GM18861 (cell line): ENCODE results near the gene RILPL1.
"Not testable (repeated sequence)": the region's sequence is repeated elsewhere in the genome, so short reads cannot be mapped to it uniquely, and the experiment has no call there.

Source experiments
- ATAC-seq: cut with Tn5 transposase; IDR thresholded peaks from one replicate; pipeline ENCODE4 v1.9.1; 2021; ENCODE audit not compliant: unreplicated experiment

RILPL1 gene

DNA sequence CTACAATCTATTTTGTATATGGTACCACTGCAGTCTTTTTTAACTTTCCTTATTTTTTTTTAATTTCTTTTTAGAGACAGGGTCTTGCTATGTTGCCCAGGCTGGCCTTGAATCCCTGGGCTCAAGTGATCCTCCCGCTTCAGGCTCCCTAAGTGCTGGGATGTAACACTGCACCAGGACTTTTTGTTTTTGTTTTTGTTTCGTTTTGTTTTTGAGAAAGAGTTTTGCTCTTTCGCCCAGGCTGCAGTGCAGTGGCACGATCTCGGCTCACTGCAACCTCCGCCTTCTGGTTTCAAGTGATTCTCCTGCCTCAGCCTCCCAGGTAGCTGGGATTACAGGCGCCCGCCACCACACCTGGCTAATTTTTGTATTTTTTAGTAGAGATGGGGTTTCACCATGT, 104.4 kb downstream of the RILPL1 start:
- not testable (repeated sequence) for ATAC-seq

DNA sequence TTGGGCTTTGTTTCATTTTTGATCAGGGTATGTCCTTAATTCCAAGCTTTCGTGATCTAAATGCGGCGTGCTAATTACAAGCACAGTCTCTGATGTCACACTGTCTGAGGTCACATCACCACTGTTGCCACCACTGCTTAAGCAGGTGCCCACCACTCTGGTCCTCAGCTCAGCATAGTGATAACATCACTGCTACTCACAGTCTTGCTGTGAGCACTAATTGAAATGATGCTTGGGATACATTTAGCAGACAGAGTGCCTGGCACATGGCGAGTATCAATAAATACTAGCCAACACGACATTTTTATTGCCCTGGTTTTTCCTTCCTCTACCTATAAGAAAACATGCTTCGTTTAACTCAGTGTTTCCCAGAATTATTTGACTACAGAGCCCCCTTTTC, 104.9 kb downstream of the RILPL1 start:
- no peak for ATAC-seq

DNA sequence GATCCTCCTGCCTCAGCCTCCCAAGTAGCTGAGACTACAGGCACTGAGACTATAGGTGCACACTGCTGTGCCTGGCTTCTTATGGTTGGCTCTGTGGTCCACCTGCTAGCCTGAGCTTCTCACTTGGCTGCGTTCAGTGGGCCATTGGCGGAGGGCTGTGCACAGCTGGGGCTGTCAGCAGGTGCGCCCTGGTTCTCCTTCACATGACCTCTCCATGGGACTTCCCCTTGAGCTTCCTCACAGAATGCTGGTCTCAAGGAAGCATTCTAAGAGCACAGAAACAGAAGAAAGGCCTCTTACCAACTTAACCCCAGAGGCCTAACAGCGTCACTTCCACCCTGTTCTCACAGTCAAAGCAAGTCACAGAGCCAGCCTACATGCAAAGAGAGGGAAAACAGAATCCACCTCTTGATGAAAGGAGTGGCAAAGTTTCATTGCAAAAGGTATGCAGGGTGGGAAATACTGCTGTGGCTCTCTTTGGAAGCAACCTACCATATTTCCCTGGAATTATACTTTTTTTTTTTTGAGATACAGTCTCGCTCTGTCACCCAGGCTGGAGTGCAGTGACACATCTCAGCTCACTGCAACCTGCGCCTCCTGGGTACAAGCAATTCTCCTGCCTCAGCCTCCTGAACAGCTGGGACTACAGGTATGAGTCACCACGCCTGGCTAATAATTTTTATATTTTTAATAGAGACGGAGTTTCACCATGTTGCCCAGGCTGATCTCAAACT, 106.3 kb downstream of the RILPL1 start:
- peak; percentile 82 for ATAC-seq

DNA sequence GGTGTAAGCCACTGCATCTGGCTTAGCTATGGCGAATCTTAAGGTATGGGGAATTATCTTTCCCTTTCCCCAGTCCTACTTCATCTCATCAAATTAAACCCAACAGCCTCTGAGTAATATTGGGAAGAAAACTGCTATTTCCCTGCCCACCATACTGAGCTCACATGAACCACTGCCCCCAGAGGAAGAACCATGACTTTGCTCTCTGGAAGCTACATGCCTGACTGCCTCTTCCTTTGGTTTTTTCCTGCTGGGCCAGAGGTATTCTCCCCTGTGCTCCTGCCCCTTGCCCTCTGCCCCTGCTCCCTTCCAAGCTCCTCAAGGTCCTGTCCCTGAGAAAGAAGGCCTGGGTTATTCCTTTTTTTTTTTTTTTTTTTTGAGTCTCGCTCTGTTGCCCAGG, 112.2 kb downstream of the RILPL1 start:
- ATAC-seq = no peak
